Small intestine (tissue), 16 donors: ENCODE measurements around the gene SLC39A10. TPM values are rescaled to one million over a fixed set of nuclear protein-coding genes. Genes with fewer than 3 reads are reported as not detected.

Source experiments
- DNase-seq, 2 donors: peaks; one replicate each; pipeline versions ENCODE4 v3.0.0 to v3.0.0-alpha.2; 2013
- FAIRE-seq: peaks from 2 replicates; lab custom pipeline; 2012; peaks lifted over from hg19 to GRCh38; lab: Jason Lieb, UNC
- H3K27ac ChIP-seq, 3 donors: one replicate each; pipeline ENCODE4 v1.5.1; 2013; ENCODE audit warnings: low read length in 2 of 3, mild to moderate bottlenecking in 2 of 3, control low read depth in 1 of 3, inconsistent platforms in 1 of 3, low read depth in 1 of 3, moderate library complexity in 1 of 3
- H3K27me3 ChIP-seq, 3 donors: one replicate each; pipeline ENCODE4 v1.6.1; 2013; ENCODE audit warnings: low read length in 3 of 3, inconsistent platforms in 1 of 3; ENCODE audit not compliant: control insufficient read depth in 3 of 3, insufficient read depth in 3 of 3
- H3K36me3 ChIP-seq, 3 donors: one replicate each; pipeline ENCODE4 v1.6.1; 2013; ENCODE audit warnings: low read length in 3 of 3, inconsistent platforms in 1 of 3, low read depth in 1 of 3, mild to moderate bottlenecking in 1 of 3, moderate library complexity in 1 of 3; ENCODE audit not compliant: control insufficient read depth in 3 of 3, insufficient read depth in 2 of 3
- H3K4me1 ChIP-seq, 3 donors: one replicate each; pipeline ENCODE4 v1.6.1; 2013; ENCODE audit warnings: low read length in 2 of 3, inconsistent platforms in 1 of 3, low read depth in 1 of 3, mild to moderate bottlenecking in 1 of 3, moderate library complexity in 1 of 3; ENCODE audit not compliant: control insufficient read depth in 3 of 3, insufficient read depth in 2 of 3
- H3K4me3 ChIP-seq, 3 donors: one replicate each; pipeline ENCODE4 v1.5.1; 2013; ENCODE audit warnings: low read length in 3 of 3, control low read depth in 1 of 3, inconsistent platforms in 1 of 3, low read depth in 1 of 3, mild to moderate bottlenecking in 1 of 3, moderate library complexity in 1 of 3
- H3K9me3 ChIP-seq, 2 donors: one replicate each; pipeline ENCODE4 v1.6.1; 2013; ENCODE audit warnings: low read depth in 1 of 2, low read length in 1 of 2; ENCODE audit not compliant: control insufficient read depth in 2 of 2, insufficient read depth in 1 of 2
- WGBS, 3 donors: extraction: QIAGEN DNeasy Blood & Tissue Kit; methylation state at CpG; one replicate each; pipeline ENCODE4 v1.1.7; 2013; 5-methylcytosine and 5-hydroxymethylcytosine counted together
- long read RNA-seq, 10 donors: transcript quantifications; one replicate each; lab custom pipeline, GENCODE V29; 2026
- polyA plus RNA-seq, 4 donors: library from polyadenylated mRNA; stranded (reverse) in 3 of 4; unstranded in 1 of 4; fragments of 200-250 nt in 3 of 4; fragments of 120-200 nt in 1 of 4; gene quantifications; one replicate each; pipeline versions ENCODE4 v1.2.1 to v1.2.3, GENCODE V29; 2013
- donor health status: healthy with polysubstance abuse.
- donor health status: control.
- donor health status: control.
- donor health status: Bipolar disorder and iron deficiency.
- donor health status: healthy.

SLC39A10 gene
- polyA plus RNA-seq = 10 to 100 TPM in 2 of 4 donors, 1 to 10 TPM in 1, under 1 TPM in 1; 0.89 to 24.6 (median 7.3) TPM
- long read RNA-seq, donor 1 = 0 reads
- long read RNA-seq, donor 2, full-length matches to known transcripts = 1 of 1 reads
- long read RNA-seq, donor 2, partial matches to known transcripts = 0 of 1 reads
- long read RNA-seq, donor 2, other reads (novel, unspliced or antisense) = 0 of 1 reads
- long read RNA-seq, donor 3, partial matches to known transcripts = 7 of 7 reads
- long read RNA-seq, donor 3, other reads (novel, unspliced or antisense) = 0 of 7 reads
- long read RNA-seq, donor 4 = 0 reads
- long read RNA-seq, donor 5 = 0 reads
- long read RNA-seq, donor 6, full-length matches to known transcripts = 2 of 9 reads
- long read RNA-seq, donor 6, partial matches to known transcripts = 7 of 9 reads
- long read RNA-seq, donor 6, other reads (novel, unspliced or antisense) = 0 of 9 reads
- long read RNA-seq, donor 7 = 0 reads
- long read RNA-seq, donor 8 = 0 reads
- long read RNA-seq, donor 9 = 0 reads
- long read RNA-seq, donor 10, full-length matches to known transcripts = 3 of 18 reads
- long read RNA-seq, donor 10, partial matches to known transcripts = 15 of 18 reads
- long read RNA-seq, donor 10, other reads (novel, unspliced or antisense) = 0 of 18 reads

DNA sequence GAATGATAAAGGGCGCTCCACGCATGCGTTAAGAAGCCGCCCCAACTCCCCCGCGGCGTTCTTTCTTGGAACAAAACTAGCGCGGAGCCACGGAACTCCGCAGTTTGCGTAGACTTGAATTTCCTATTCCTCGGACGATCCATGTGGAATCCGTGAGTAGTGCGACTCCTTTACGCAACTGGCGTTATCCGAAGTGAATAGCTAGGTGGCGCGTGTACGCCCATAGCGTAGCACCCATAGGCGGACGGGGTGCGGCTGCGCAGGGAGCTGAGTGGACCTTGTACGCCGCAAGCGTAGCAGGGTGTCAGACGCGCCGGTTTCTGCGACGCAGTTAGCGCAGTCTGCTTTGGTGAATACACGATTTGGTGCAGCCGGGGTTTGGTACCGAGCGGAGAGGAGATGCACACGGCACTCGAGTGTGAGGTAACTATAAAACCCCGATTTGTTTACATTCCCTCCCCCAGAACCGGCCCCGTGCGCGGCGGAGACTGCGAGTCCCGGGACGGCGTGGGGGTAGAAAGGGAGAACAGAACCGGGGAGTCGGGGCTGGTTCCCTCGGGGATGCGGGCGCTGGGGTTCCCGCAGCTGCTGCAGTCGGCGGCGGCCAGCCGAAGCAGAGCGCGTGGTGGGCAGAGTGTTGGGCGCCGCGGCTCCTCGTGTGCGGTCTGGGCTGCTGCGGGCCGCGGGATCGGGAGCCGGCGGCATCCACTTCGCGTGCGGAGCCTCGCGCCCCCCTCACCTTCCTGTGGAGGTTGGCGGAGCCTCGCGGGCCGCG lies at the start of gene SLC39A10:
SLC39A10 (plus strand) TSS at position 368 of the 775 bp plus-strand sequence. CDS start 22,817 bp downstream, outside the sequence.
- H3K27ac ChIP-seq = peak within 1 kb of the TSS; percentile 93 to 100 (median 95)
- peak within 1 kb of the TSS; percentile 96 to 100 (median 99) for H3K4me3 ChIP-seq
- no peaks in the 10 kb centered on the region for H3K27me3 ChIP-seq
- peaks cover 0 to 15% (median 0%) of the 10 kb centered on the region in 3 donors for H3K4me1 ChIP-seq
- no peaks in the 10 kb centered on the region for H3K36me3 ChIP-seq
- WGBS, 3 donors = 0 to 1% (median 0%) methylated on average over 57 to 85 of the region's 85 CpGs
- DNase-seq (peak; percentile 98 to 100), FAIRE-seq (peak; percentile 47)
- H3K9me3 ChIP-seq = no peaks in the 10 kb centered on the region

DNA sequence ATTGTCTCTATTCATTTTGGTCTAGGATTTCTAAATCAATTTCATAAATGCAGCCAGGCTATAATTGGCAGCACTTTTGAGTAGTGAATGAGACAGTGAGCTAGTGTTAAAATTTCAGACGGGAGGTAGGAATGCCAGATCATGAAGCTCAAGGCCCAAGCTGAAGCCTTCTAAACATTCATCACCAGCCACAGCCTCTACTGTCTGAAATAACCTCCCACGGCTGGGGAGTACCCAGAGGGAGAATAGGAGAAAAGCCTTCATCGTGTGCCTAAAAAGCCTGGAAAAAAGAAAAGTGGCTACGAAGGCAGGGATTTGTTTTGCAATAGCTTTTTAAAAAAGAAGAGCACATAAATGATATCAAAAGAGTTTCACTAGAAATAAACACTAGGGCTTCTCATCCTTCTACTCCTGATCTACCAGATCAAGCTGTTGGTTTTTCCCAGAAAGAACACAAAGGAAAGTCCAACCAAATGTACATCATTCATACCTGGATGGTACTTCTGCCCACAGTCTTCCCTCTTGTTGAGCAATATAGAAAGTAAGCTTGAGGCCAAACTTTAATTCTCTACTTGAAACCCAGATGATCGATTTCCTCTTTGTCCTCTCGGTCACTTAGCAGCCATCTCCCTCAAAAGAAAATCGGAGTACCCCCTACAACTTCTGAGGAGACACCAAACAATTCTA lies 48.1 kb upstream of the SLC39A10 start:
- no peak for DNase-seq
- no peaks in the 10 kb centered on the region for H3K36me3 ChIP-seq
- peaks cover 0 to 6% (median 0%) of the 10 kb centered on the region in 3 donors for H3K4me1 ChIP-seq
- WGBS, 3 donors = 80 to 88% (median 82%) methylated on average over 7 of the region's 7 CpGs
- no peak for FAIRE-seq
- H3K27me3 ChIP-seq = no peaks in the 10 kb centered on the region
- H3K4me3 ChIP-seq = no peak overlapping the region
- H3K9me3 ChIP-seq = no peaks in the 10 kb centered on the region
- no peak overlapping the region for H3K27ac ChIP-seq

- peaks cover 0 to 6% (median 0%) of the 10 kb centered on the region in 3 donors for H3K4me1 ChIP-seq
- no peaks in the 10 kb centered on the region for H3K27me3 ChIP-seq
- no peaks in the 10 kb centered on the region for H3K9me3 ChIP-seq
- DNase-seq (no peak), FAIRE-seq (no peak)
- H3K36me3 ChIP-seq = no peaks in the 10 kb centered on the region
- H3K4me3 ChIP-seq = no peak overlapping the region
- no peak overlapping the region for H3K27ac ChIP-seq
Observed at GRCh38 chr2:195610717-195611116, 46.3 kb upstream of the SLC39A10 start.

DNA sequence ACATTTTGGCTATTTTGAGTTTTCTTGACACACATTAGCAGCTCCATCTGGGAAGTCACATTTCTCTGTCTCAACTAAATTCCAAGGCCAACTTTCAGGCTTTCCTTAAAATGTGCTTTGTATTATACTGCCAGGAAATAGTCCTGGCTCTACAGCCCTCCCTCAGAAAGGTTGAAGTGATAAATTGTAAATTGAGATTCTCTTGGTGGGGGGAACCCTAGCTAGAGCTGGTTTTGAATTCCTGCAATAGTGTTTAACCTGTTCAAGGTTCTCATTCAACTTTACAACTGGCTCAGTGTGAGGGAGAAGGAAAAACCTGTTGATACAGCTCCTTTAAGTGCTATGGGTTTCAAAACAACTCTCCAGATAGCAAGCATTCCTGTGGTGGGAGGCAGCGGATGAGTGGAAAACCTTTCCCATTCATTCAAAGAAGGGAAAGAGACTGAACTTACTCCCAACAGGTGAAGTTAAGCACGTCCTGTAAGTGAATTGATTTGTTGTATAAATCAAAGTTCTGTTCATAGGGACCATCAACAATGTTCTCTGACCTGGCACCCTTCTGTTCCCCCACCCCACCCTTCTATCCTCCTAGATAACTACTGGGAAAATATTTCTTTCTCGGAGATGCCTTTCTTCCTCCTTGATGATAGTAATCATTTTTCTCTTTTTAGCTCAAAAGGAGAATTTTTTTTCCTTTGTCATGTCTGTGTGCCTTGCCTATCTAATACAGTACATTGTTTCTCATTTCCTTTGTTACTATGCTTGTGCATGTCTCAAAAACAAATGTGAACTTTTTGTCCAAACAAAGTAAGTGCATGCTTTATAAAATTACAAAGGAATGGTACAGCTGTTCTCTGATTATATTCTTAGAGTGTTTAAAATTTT lies 44.2 kb upstream of the SLC39A10 start:
- no peak for FAIRE-seq
- Histone ChIP-seq H3K36me3 (no peaks in the 10 kb centered on the region), H3K4me3 (no peak overlapping the region), H3K27ac (peak overlapping the region in 1 of 3 donors; percentile 21), H3K27me3 (no peaks in the 10 kb centered on the region), H3K9me3 (no peaks in the 10 kb centered on the region), H3K4me1 (peaks cover 0 to 6% (median 0%) of the 10 kb centered on the region in 3 donors)
- 22 to 37% (median 28%) methylated on average over 3 of the region's 3 CpGs for WGBS, 3 donors
- peak in 1 of 2 donors; percentile 79 for DNase-seq

- no peaks in the 10 kb centered on the region for H3K9me3 ChIP-seq
- H3K4me1 ChIP-seq = peaks cover 0 to 6% (median 0%) of the 10 kb centered on the region in 3 donors
- no peaks in the 10 kb centered on the region for H3K27me3 ChIP-seq
- FAIRE-seq (no peak), DNase-seq (no peak)
- no peak overlapping the region for H3K27ac ChIP-seq
- no peaks in the 10 kb centered on the region for H3K36me3 ChIP-seq
- no peak overlapping the region for H3K4me3 ChIP-seq
- WGBS, 3 donors = 75 to 94% (median 89%) methylated on average over 2 of the region's 2 CpGs
Observed at GRCh38 chr2:195613922-195614321, 43.1 kb upstream of the SLC39A10 start.

DNA sequence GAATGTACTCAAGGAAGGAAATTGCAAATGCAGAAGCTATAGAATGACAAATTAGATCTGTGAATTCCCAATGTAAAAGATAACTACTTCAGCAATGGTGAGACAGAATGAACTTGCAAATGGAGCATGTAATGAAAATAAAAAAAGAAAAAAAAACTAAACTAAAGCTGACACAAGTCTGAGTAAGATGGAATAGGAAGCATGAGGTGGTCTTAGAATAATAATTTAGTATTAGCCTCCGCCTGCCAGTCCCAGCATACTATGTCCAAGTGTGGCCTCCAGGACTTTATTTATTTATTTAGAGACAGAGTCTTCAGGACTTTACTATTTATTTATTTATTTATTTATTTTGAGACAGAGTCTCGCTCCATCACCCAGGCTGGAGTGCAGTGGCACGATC lies 37.4 kb upstream of the SLC39A10 start:
- no peak overlapping the region for H3K4me3 ChIP-seq
- H3K27me3 ChIP-seq = no peaks in the 10 kb centered on the region
- no peak overlapping the region for H3K27ac ChIP-seq
- no peaks in the 10 kb centered on the region for H3K36me3 ChIP-seq
- DNase-seq (no peak), FAIRE-seq (no peak)
- H3K9me3 ChIP-seq = no peaks in the 10 kb centered on the region
- H3K4me1 ChIP-seq = no peaks in the 10 kb centered on the region
- 97 to 100% (median 99%) methylated on average over 3 of the region's 3 CpGs for whole genome bisulfite sequencing, 3 donors

DNA sequence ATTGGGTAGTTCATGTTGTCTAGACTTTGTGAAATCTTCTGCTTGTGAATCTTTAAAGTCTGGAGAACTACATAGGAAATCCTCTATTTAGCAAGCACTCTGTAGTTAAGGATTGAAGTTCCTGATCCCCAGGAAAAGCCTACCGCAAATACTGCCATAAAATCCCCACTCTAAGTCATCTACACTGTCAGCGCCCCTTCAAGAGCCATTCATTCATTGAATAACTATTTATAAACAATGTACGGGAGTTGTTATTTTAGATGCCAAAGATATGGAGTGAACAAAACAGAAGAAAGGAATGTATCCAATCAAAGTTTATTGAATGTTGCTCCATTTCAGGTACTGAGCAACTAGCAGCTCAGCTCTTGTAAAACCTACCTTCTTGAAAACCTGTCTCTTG lies 36.5 kb upstream of the SLC39A10 start:
- H3K27ac ChIP-seq = no peak overlapping the region
- no peak overlapping the region for H3K4me3 ChIP-seq
- no peaks in the 10 kb centered on the region for H3K36me3 ChIP-seq
- H3K9me3 ChIP-seq = no peaks in the 10 kb centered on the region
- H3K27me3 ChIP-seq = no peaks in the 10 kb centered on the region
- DNase-seq (no peak), FAIRE-seq (no peak)
- WGBS, 3 donors = 64 to 87% (median 85%) methylated on average over 3 of the region's 3 CpGs
- no peaks in the 10 kb centered on the region for H3K4me1 ChIP-seq
